Chondrocyte (in vitro differentiated cells): ENCODE data around the gene GREM1. TPM values are rescaled to one million over a fixed set of nuclear protein-coding genes. Genes with fewer than 3 reads are reported as not detected.

Experiments
- DNase-seq: peaks from one replicate; pipeline ENCODE4 v3.0.0; 2021; ENCODE audit warnings: mixed read lengths, low spot score
- H3K27ac Mint-ChIP-seq: one replicate; pipeline ENCODE4 v1.8.0; 2021; ENCODE audit warnings: mild to moderate bottlenecking, moderate library complexity, mixed read lengths; ENCODE audit not compliant: unreplicated experiment
- H3K27me3 Mint-ChIP-seq: 2 replicates; pipeline ENCODE4 v1.8.0; 2021; ENCODE audit warnings: low read depth, mixed read lengths
- H3K36me3 Mint-ChIP-seq: 2 replicates; pipeline ENCODE4 v1.8.0; 2021; ENCODE audit warnings: low read depth, mixed read lengths
- H3K4me1 Mint-ChIP-seq: 2 replicates; pipeline ENCODE4 v1.8.0; 2021; ENCODE audit warnings: low read depth, mild to moderate bottlenecking, mixed read lengths
- H3K4me3 Mint-ChIP-seq: one replicate; pipeline ENCODE4 v1.8.0; 2021; ENCODE audit warnings: mild to moderate bottlenecking, moderate library complexity, mixed read lengths; ENCODE audit not compliant: unreplicated experiment
- H3K9me3 Mint-ChIP-seq: 2 replicates; pipeline ENCODE4 v1.8.0; 2021; ENCODE audit warnings: low read depth, mixed read lengths
- CTCF ChIP-seq: fragments of 200-600 bp; sonication (generic); IDR thresholded peaks from 2 replicates; pipeline ENCODE4 v1.5.0; 2021; ENCODE audit warnings: antibody characterized with exemption, mild to moderate bottlenecking, moderate library complexity
- total RNA-seq: library from RNA; stranded (reverse); gene quantifications from 3 replicates; pipeline ENCODE4 v1.2.1, GENCODE V29; 2021

GREM1 gene
- total RNA-seq, 1 donor from 2014 or later, result 142 TPM

- no peaks in the 10 kb centered on the region for H3K36me3 Mint-ChIP-seq
- no peaks in the 10 kb centered on the region for H3K9me3 Mint-ChIP-seq
- H3K4me1 Mint-ChIP-seq, result no peaks in the 10 kb centered on the region
- no peak for TF ChIP-seq CTCF
- no peak overlapping the region for H3K4me3 Mint-ChIP-seq
- no peak overlapping the region for H3K27ac Mint-ChIP-seq
- DNase-seq, result no peak
- H3K27me3 Mint-ChIP-seq, result no peaks in the 10 kb centered on the region
Observed at GRCh38 chr15:32694222-32694983, 23.4 kb upstream of the GREM1 start.

DNA sequence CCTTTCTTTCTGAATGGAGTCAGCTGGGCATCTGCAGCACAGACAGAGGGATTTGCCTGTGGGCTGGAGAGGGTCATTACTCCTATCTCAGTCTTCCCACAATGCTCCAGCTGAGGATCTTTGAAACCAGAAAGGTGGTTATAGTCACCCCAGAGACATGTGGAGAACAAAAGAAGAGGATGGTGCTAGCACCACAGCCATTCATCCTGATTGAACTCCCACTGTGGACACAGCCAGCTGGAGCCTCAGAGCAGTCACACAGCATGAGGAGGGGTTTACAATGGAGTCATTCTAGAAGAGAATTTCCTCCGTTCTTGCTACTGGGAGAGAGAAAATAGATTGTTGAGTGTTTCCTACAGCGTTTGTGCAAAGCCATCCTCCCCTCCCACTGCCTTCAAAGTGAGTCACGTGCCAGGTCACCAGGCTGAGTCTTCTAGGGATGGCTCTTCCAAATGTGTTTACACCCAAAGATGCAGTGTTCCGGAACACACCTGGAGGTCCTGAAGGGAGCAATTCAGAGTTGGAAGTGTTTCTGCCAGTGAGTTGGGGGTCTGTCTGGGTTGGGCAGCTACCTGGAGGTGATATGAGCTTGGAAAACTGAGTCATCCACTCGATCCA, 18.9 kb upstream of the GREM1 start:
- H3K4me3 Mint-ChIP-seq, result no peak overlapping the region
- TF ChIP-seq CTCF, result no peak
- no peak for DNase-seq
- no peaks in the 10 kb centered on the region for H3K9me3 Mint-ChIP-seq
- H3K27me3 Mint-ChIP-seq, result no peaks in the 10 kb centered on the region
- H3K36me3 Mint-ChIP-seq, result no peaks in the 10 kb centered on the region
- H3K27ac Mint-ChIP-seq, result no peak overlapping the region
- peaks cover 5% of the 10 kb centered on the region for H3K4me1 Mint-ChIP-seq

- Mint-ChIP-seq H3K9me3 (no peaks in the 10 kb centered on the region), H3K4me1 (peaks cover 16% of the 10 kb centered on the region), H3K4me3 (no peak overlapping the region), H3K36me3 (no peaks in the 10 kb centered on the region), H3K27ac (no peak overlapping the region), H3K27me3 (no peaks in the 10 kb centered on the region)
- no peak for TF ChIP-seq CTCF
- DNase-seq, result no peak
Observed at GRCh38 chr15:32700501-32701150, 17.2 kb upstream of the GREM1 start.

DNA sequence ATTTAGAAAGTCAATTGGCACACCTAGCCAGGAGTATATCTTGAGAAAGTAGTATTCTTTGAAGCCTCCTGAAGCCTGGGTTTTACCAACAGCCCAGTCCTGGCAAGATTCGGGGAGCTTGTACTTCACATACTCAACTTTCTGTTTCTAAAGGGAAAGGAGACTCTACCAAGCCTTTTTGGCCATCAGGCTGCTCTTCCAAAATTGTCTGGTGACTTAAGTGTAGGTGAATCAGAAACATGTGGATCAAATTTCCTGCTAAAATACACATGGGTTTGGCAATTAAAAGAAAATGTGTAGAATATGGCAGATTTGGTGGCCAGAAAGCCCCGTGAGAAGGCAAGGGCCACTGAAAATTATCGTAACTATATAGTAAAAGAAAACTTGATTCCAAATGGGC, 15.9 kb upstream of the GREM1 start:
- no peak overlapping the region for H3K4me3 Mint-ChIP-seq
- H3K27ac Mint-ChIP-seq, result no peak overlapping the region
- H3K4me1 Mint-ChIP-seq, result peaks cover 24% of the 10 kb centered on the region
- H3K9me3 Mint-ChIP-seq, result no peaks in the 10 kb centered on the region
- H3K36me3 Mint-ChIP-seq, result no peaks in the 10 kb centered on the region
- H3K27me3 Mint-ChIP-seq, result no peaks in the 10 kb centered on the region
- no peak for TF ChIP-seq CTCF
- no peak for DNase-seq

DNA sequence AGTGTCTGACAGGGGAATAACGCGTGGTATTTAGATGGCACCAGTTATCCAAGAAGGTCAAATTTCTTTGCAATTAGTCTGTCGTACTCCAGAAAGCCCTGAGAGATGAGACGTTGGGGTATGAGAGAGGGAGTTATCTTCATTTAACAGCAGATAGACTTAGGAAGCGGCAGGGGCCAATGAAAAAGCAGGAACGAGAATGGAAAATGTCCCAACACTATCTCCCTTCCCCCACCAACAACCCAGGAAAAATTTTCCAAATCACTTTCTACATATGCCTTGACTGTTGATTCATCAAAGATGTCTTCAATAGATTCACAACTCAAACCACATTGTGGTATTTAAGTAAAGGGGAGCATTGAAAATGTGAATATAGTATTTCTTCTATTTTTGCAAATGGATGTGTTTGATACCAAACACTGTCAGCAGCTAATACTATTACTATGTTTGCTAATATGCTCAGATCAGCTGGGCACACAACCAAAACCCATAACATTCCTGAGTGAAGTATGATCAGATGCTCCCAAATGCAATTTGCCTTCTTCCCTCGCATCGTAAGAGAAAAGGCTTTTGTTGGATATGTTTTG, 13.3 kb upstream of the GREM1 start:
- H3K4me3 Mint-ChIP-seq, result no peak overlapping the region
- DNase-seq, result no peak
- TF ChIP-seq CTCF, result no peak
- H3K9me3 Mint-ChIP-seq, result no peaks in the 10 kb centered on the region
- peaks cover 24% of the 10 kb centered on the region for H3K4me1 Mint-ChIP-seq
- H3K27me3 Mint-ChIP-seq, result no peaks in the 10 kb centered on the region
- no peaks in the 10 kb centered on the region for H3K36me3 Mint-ChIP-seq
- H3K27ac Mint-ChIP-seq, result no peak overlapping the region
